Measurements from ENCODE around the gene INS.
"Not testable (repeated sequence)": the region's sequence is repeated elsewhere in the genome, so short reads cannot be mapped to it uniquely, and the experiment has no call there.

INS gene

GRCh38 chr11:2194877-2195755, 34.1 kb upstream of the INS start:
- H3K9me3 ChIP-seq (ENCODE audit: insufficient read depth, low read length), result no peaks in the 10 kb centered on the region
- H3K4me2 ChIP-seq (ENCODE audit: low read depth, low read length, poor library complexity, severe bottlenecking), result no peak overlapping the region
- no peak overlapping the region for H2AFZ ChIP-seq (ENCODE audit: low read depth, low read length, severe bottlenecking)
- TF ChIP-seq CTCF (IDR thresholded peaks at IDR 0.05; ENCODE audit: insufficient read depth, low read length, poor library complexity, severe bottlenecking), result peak; percentile 100
- TF ChIP-seq EZH2phosphoT487 (conservative IDR thresholded peaks at IDR 0.05; ENCODE audit: low read length), result no peak
- H3K27me3 ChIP-seq (ENCODE audit: low read length), result no peaks in the 10 kb centered on the region
- no peak overlapping the region for H3K27ac ChIP-seq (ENCODE audit: low read depth, low read length)
- no peaks in the 10 kb centered on the region for H3K36me3 ChIP-seq (ENCODE audit: low read length)
- H4K20me1 ChIP-seq (ENCODE audit: low read depth, low read length), result no peaks in the 10 kb centered on the region
- H3K79me2 ChIP-seq (ENCODE audit: insufficient read depth, low read length), result no peaks in the 10 kb centered on the region
- no peaks in the 10 kb centered on the region for H3K9me2 ChIP-seq (replicated peaks; ENCODE audit: insufficient read depth, low read length)
- no peak overlapping the region for H3K4me3 ChIP-seq (ENCODE audit: insufficient read depth, low read length, poor library complexity, severe bottlenecking)
- no peak overlapping the region for H3K9ac ChIP-seq (ENCODE audit: low read length)
- H3F3A ChIP-seq (ENCODE audit: insufficient read depth), result no peaks in the 10 kb centered on the region

- H3K4me3 ChIP-seq (ENCODE audit: insufficient read depth, low read length, poor library complexity, severe bottlenecking); H2AFZ ChIP-seq (ENCODE audit: low read depth, low read length, severe bottlenecking); H3K27ac ChIP-seq (ENCODE audit: low read depth, low read length); H3K36me3 ChIP-seq (ENCODE audit: low read length); H3K4me2 ChIP-seq (ENCODE audit: low read depth, low read length, poor library complexity, severe bottlenecking); H4K20me1 ChIP-seq (ENCODE audit: low read depth, low read length); H3K79me2 ChIP-seq (ENCODE audit: insufficient read depth, low read length); H3K27me3 ChIP-seq (ENCODE audit: low read length); H3K9me2 ChIP-seq (replicated peaks; ENCODE audit: insufficient read depth, low read length); H3K9ac ChIP-seq (ENCODE audit: low read length); H3K9me3 ChIP-seq (ENCODE audit: insufficient read depth, low read length); H3F3A ChIP-seq (ENCODE audit: insufficient read depth): not testable (repeated sequence)
Measured at GRCh38 chr11:2193888-2194595, 33.0 kb upstream of the INS start.

- Histone ChIP-seq H3K4me2 (ENCODE audit: low read depth, low read length, poor library complexity, severe bottlenecking) (no peak overlapping the region), H3K9ac (ENCODE audit: low read length) (no peak overlapping the region), H4K20me1 (ENCODE audit: low read depth, low read length) (no peaks in the 10 kb centered on the region), H3K27me3 (ENCODE audit: low read length) (no peaks in the 10 kb centered on the region), H2AFZ (ENCODE audit: low read depth, low read length, severe bottlenecking) (no peak overlapping the region), H3K9me3 (ENCODE audit: insufficient read depth, low read length) (no peaks in the 10 kb centered on the region), H3F3A (ENCODE audit: insufficient read depth) (no peaks in the 10 kb centered on the region), H3K9me2 (replicated peaks; ENCODE audit: insufficient read depth, low read length) (no peaks in the 10 kb centered on the region), H3K4me3 (ENCODE audit: insufficient read depth, low read length, poor library complexity, severe bottlenecking) (no peak overlapping the region), H3K27ac (ENCODE audit: low read depth, low read length) (no peak overlapping the region), H3K36me3 (ENCODE audit: low read length) (no peaks in the 10 kb centered on the region), H3K79me2 (ENCODE audit: insufficient read depth, low read length) (no peaks in the 10 kb centered on the region)
- no peak for TF ChIP-seq EZH2phosphoT487 (conservative IDR thresholded peaks at IDR 0.05; ENCODE audit: low read length)
- no peak for TF ChIP-seq CTCF (IDR thresholded peaks at IDR 0.05; ENCODE audit: insufficient read depth, low read length, poor library complexity, severe bottlenecking)
Measured at GRCh38 chr11:2193099-2193887, 32.3 kb upstream of the INS start.

Measured in SU-DHL-6 (cell line).